Measurements from ENCODE around the gene ANKRD13A.
A peak's percentile ranks its signal among the peaks of the same experiment; 100 is the strongest.

The ANKRD13A gene

GRCh38 chr12:109998904-109999648, at the start of gene ANKRD13A:
Gene ANKRD13A, plus strand, starts transcription at chr12:109999430. Its CDS starts 259 bp downstream, at chr12:109999689.
- DNase-seq, result peak; percentile 95

- no peak for DNase-seq
Measured at GRCh38 chr12:109950625-109951024, 48.6 kb upstream of the ANKRD13A start.

GRCh38 chr12:109951136-109951535, 48.1 kb upstream of the ANKRD13A start:
- no peak for DNase-seq

GRCh38 chr12:109951751-109952150, 47.5 kb upstream of the ANKRD13A start:
- peak; percentile 73 for DNase-seq

- DNase-seq, result no peak
Measured at GRCh38 chr12:109952160-109952858, 46.9 kb upstream of the ANKRD13A start.

- no peak for DNase-seq
Measured at GRCh38 chr12:109952873-109953272, 46.4 kb upstream of the ANKRD13A start.

GRCh38 chr12:109953656-109954055, 45.6 kb upstream of the ANKRD13A start:
- no peak for DNase-seq

GRCh38 chr12:109958374-109958773, 40.9 kb upstream of the ANKRD13A start:
- no peak for DNase-seq

- no peak for DNase-seq
Measured at GRCh38 chr12:109959411-109960093, 39.7 kb upstream of the ANKRD13A start.

- DNase-seq, result no peak
Measured at GRCh38 chr12:109961201-109961600, 38.0 kb upstream of the ANKRD13A start.

GRCh38 chr12:109961612-109962011, 37.6 kb upstream of the ANKRD13A start:
- DNase-seq, result no peak

GRCh38 chr12:109962398-109962797, 36.8 kb upstream of the ANKRD13A start:
- no peak for DNase-seq

GRCh38 chr12:109963330-109963729, 35.9 kb upstream of the ANKRD13A start:
- no peak for DNase-seq

- no peak for DNase-seq
Measured at GRCh38 chr12:109963743-109964429, 35.3 kb upstream of the ANKRD13A start.

- no peak for DNase-seq
Measured at GRCh38 chr12:109966546-109966945, 32.7 kb upstream of the ANKRD13A start.

- no peak for DNase-seq
Measured at GRCh38 chr12:109967383-109968031, 31.7 kb upstream of the ANKRD13A start.

GRCh38 chr12:109968032-109968420, 31.2 kb upstream of the ANKRD13A start:
- DNase-seq, result no peak

GRCh38 chr12:109968801-109969200, 30.4 kb upstream of the ANKRD13A start:
- DNase-seq, result no peak

GRCh38 chr12:109972821-109973220, 26.4 kb upstream of the ANKRD13A start:
- DNase-seq, result no peak

- DNase-seq, result no peak
Measured at GRCh38 chr12:109981311-109981710, 17.9 kb upstream of the ANKRD13A start.

- no peak for DNase-seq
Measured at GRCh38 chr12:109982210-109982609, 17.0 kb upstream of the ANKRD13A start.

GRCh38 chr12:109983432-109984142, 15.6 kb upstream of the ANKRD13A start:
- DNase-seq, result no peak

All from right hindlimb (tissue), 1 donor.